ENCODE measurements around the gene CHAD.

The CHAD gene

GRCh38 chr17:50465171-50465570 lies 3.5 kb downstream of the CHAD start:
- TF ChIP-seq CTCF (IDR thresholded peaks at IDR 0.05; ENCODE audit: insufficient read depth, low read depth, low read length, missing control alignments), result no peak
- H3K4me3 ChIP-seq (ENCODE audit: low read length), result no peak overlapping the region
- DNase-seq (ENCODE audit: low read depth), result no peak

GRCh38 chr17:50464736-50465135 lies 3.9 kb downstream of the CHAD start:
- no peak overlapping the region for H3K4me3 ChIP-seq (ENCODE audit: low read length)
- TF ChIP-seq CTCF (IDR thresholded peaks at IDR 0.05; ENCODE audit: insufficient read depth, low read depth, low read length, missing control alignments), result no peak
- DNase-seq (ENCODE audit: low read depth), result no peak

GRCh38 chr17:50464121-50464520 lies 4.6 kb downstream of the CHAD start:
- TF ChIP-seq CTCF (IDR thresholded peaks at IDR 0.05; ENCODE audit: insufficient read depth, low read depth, low read length, missing control alignments), result no peak
- no peak overlapping the region for H3K4me3 ChIP-seq (ENCODE audit: low read length)
- no peak for DNase-seq (ENCODE audit: low read depth)

GRCh38 chr17:50462446-50462845 lies 6.2 kb downstream of the CHAD start:
- no peak for TF ChIP-seq CTCF (IDR thresholded peaks at IDR 0.05; ENCODE audit: insufficient read depth, low read depth, low read length, missing control alignments)
- DNase-seq (ENCODE audit: low read depth), result no peak
- no peak overlapping the region for H3K4me3 ChIP-seq (ENCODE audit: low read length)

DNA sequence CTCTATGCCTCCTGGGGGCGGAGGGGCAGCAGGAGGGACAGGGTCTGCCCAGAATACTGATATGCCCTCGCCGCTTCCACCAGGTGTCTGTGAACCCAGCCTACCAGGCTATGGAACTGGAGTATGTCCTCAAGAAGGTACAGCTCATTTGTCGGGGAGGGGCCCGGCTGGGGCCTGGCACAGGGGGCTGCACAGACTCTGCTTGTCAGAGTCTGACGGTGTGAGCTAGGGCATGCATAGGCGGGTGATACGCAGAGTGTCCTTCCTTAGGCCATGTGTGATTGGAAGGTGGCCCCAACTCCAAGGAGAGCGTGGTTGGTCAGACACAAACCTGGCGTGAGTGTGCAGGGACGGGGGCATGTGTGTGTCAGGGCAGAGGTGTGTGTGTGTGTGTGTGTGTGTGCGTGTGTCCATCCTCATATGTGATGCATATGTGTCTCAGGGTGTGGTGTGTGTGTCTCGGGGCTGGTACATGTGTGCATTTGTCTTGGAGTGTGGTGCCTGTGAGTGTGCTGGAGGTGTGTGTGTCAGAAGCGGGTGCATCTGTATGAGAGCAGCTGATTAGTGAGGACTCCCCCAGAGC lies 7.0 kb downstream of the CHAD start:
- no peak overlapping the region for H3K4me3 ChIP-seq (ENCODE audit: low read length)
- no peak for TF ChIP-seq CTCF (IDR thresholded peaks at IDR 0.05; ENCODE audit: insufficient read depth, low read depth, low read length, missing control alignments)
- no peak for DNase-seq (ENCODE audit: low read depth)

DNA sequence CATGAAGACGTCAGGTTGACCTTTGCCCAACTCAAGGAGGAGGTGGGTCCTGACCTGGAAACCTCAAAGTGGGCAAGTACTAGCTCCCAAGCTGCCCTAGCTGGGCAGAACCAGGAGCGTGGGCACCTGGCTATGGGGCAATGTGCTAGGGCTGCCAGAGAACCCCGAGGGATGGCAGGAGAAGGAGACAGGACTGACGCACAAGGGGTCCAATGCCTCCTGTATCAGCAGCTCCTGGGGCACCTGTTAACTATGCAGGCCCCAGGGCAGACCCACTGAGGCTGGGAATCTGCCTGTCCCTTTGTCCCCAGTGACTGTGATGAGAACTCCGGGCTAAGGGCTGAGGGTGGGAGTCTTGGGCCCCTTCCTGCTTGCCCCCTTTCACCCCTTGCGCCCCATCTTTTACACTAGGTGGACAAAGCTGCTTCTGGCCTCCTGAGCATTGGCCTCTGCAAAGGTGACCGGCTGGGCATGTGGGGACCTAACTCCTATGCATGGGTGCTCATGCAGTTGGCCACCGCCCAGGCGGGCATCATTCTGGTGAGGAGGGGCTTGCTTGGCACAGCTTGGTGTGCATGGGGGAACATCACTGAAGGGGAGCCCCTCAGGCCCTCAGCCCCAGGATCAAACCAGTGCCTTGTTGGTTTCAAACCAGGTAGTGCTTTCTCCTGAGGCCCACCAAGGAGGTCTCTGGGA lies 7.7 kb downstream of the CHAD start:
- H3K4me3 ChIP-seq (ENCODE audit: low read length), result no peak overlapping the region
- TF ChIP-seq CTCF (IDR thresholded peaks at IDR 0.05; ENCODE audit: insufficient read depth, low read depth, low read length, missing control alignments), result no peak
- no peak for DNase-seq (ENCODE audit: low read depth)

DNA sequence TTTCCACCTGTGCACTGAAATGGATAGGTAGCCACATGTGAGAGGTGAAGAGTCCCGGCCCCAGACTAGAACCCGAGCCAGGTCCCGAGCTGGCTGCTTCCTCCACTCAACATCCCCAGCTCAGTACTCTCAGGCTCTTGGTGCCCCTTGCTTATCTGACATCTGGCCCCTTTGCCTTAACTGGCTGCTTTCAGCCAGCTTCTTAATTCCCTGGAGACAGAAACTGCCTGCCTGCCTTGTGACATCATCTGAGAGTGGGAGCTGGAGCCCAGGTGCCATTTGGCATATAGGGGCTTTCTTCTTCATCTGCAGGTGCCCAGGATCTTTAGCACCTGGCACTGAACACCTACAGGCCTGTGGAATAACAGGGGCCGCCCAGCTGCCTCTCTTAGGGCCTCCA lies 8.9 kb downstream of the CHAD start:
- no peak for DNase-seq (ENCODE audit: low read depth)
- TF ChIP-seq CTCF (IDR thresholded peaks at IDR 0.05; ENCODE audit: insufficient read depth, low read depth, low read length, missing control alignments), result no peak
- H3K4me3 ChIP-seq (ENCODE audit: low read length), result no peak overlapping the region

All from epithelial cell of esophagus (primary cell).